Parathyroid adenoma (tissue), 2 donors: Measurements from ENCODE around the gene VWA8.

ENCODE experiments used
- H2AFZ ChIP-seq: fragments of 300-600 bp; sonication (generic); one replicate; pipeline ENCODE4 v1.7.0; 2017; ENCODE audit warnings: antibody characterized with exemption, mild to moderate bottlenecking
- H3K27ac ChIP-seq: fragments of 300-600 bp; sonication (generic); one replicate; pipeline ENCODE4 v1.7.0; 2017
- H3K27me3 ChIP-seq: fragments of 300-600 bp; sonication (generic); one replicate; pipeline ENCODE4 v1.7.0; 2017; ENCODE audit warnings: low read length; ENCODE audit not compliant: control insufficient read depth, insufficient read depth
- H3K36me3 ChIP-seq: fragments of 300-600 bp; sonication (generic); one replicate; pipeline ENCODE4 v1.7.0; 2017; ENCODE audit warnings: low read length; ENCODE audit not compliant: control insufficient read depth, insufficient read depth
- H3K4me1 ChIP-seq: fragments of 300-600 bp; sonication (generic); one replicate; pipeline ENCODE4 v1.7.0; 2017; ENCODE audit warnings: control low read depth
- H3K4me2 ChIP-seq: fragments of 300-600 bp; sonication (generic); one replicate; pipeline ENCODE4 v1.7.0; 2017; ENCODE audit warnings: low read length
- H3K4me3 ChIP-seq: fragments of 300-600 bp; sonication (generic); one replicate; pipeline ENCODE4 v1.7.0; 2017; ENCODE audit warnings: low read depth, low read length
- H3K79me2 ChIP-seq: fragments of 300-600 bp; sonication (generic); one replicate; pipeline ENCODE4 v1.7.0; 2017; ENCODE audit warnings: control low read depth
- H3K9ac ChIP-seq: fragments of 300-600 bp; sonication (generic); one replicate; pipeline ENCODE4 v1.7.0; 2017; ENCODE audit warnings: mild to moderate bottlenecking
- H3K9me3 ChIP-seq: fragments of 300-600 bp; sonication (generic); one replicate; pipeline ENCODE4 v1.7.0; 2017; ENCODE audit warnings: low read length; ENCODE audit not compliant: control insufficient read depth
- TF ChIP-seq, protein P1 (sequence below): fragments of 300-600 bp; sonication (generic); IDR thresholded peaks from one replicate; pipeline ENCODE4 v1.7.0; 2017; ENCODE audit warnings: antibody characterized with exemption, mild to moderate bottlenecking
- donor health status: primary hyperparathyroidism.

The VWA8 gene

DNA sequence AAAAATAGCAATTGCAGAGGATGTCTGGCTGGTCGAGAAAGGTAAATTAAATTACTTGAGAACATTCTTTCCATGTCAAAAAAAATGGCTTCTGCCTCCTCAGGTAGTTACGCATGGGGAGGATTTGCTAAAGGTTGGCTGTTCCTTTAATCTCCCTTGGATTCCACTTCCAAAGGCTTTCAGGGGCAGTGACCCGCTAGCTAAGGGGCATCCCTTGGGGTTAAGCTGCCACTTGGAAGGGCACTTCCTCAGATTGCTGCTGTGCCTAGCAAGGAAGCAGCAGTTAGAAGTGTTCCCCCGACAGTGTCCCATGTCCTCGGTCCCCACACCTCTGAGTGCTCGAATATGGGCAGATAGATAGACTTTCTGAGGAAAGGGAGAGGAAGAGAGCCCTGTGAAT lies 395.1 kb downstream of the VWA8 start:
- H2AFZ ChIP-seq: no peak overlapping the region
- no peak overlapping the region for H3K27ac ChIP-seq
- no peaks in the 10 kb centered on the region for H3K27me3 ChIP-seq
- TF ChIP-seq, protein P1, sequence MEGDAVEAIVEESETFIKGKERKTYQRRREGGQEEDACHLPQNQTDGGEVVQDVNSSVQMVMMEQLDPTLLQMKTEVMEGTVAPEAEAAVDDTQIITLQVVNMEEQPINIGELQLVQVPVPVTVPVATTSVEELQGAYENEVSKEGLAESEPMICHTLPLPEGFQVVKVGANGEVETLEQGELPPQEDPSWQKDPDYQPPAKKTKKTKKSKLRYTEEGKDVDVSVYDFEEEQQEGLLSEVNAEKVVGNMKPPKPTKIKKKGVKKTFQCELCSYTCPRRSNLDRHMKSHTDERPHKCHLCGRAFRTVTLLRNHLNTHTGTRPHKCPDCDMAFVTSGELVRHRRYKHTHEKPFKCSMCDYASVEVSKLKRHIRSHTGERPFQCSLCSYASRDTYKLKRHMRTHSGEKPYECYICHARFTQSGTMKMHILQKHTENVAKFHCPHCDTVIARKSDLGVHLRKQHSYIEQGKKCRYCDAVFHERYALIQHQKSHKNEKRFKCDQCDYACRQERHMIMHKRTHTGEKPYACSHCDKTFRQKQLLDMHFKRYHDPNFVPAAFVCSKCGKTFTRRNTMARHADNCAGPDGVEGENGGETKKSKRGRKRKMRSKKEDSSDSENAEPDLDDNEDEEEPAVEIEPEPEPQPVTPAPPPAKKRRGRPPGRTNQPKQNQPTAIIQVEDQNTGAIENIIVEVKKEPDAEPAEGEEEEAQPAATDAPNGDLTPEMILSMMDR: no peak
- H3K79me2 ChIP-seq: no peaks in the 10 kb centered on the region
- H3K36me3 ChIP-seq: no peaks in the 10 kb centered on the region
- no peaks in the 10 kb centered on the region for H3K4me1 ChIP-seq
- H3K4me3 ChIP-seq: no peak overlapping the region
- H3K9ac ChIP-seq: no peak overlapping the region
- no peak overlapping the region for H3K4me2 ChIP-seq
- H3K9me3 ChIP-seq: no peaks in the 10 kb centered on the region

DNA sequence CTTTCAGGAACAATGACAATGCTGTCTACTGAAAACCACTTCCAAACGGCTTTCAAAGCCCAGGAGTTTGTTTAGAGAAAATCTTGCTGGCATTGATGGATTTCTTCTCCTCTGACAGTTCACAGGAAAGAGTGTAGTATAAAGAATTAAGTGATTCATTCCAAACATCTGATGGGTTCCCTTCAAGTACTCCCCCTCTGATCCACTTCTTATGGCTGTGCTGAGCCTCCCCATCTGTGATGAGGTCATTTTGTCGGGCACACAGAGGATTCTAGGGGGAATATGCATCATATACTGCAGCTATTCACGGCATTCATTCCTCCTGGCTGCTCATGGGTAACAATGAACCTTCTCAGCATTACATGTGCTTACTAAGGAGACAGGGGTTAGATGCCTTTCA lies 395.7 kb downstream of the VWA8 start:
- TF ChIP-seq, protein P1: no peak
- Histone ChIP-seq H3K4me3 (no peak overlapping the region), H3K36me3 (no peaks in the 10 kb centered on the region), H2AFZ (no peak overlapping the region), H3K9ac (no peak overlapping the region), H3K27ac (no peak overlapping the region), H3K4me1 (no peaks in the 10 kb centered on the region), H3K9me3 (no peaks in the 10 kb centered on the region), H3K27me3 (no peaks in the 10 kb centered on the region), H3K79me2 (no peaks in the 10 kb centered on the region), H3K4me2 (no peak overlapping the region)

DNA sequence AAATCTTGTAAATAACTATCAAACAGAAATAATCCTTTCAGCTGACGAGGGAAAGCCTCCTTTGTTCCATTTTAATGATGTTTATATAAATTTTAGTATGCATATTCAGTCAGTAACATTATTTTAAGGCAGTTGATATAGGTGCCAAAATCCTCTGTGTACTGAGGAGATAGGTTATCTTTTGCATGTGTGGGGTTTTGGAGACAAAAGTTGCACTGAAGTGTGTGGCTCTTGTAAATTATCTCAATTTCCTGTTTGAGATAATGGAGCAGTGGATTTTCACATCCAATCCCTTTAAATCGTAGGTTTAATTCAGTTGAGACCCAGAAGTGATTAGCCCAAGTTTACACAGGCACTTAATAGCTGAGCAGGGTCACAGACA lies 396.9 kb downstream of the VWA8 start:
- TF ChIP-seq, protein P1: no peak
- Histone ChIP-seq H3K4me2 (no peak overlapping the region), H3K79me2 (no peaks in the 10 kb centered on the region), H2AFZ (no peak overlapping the region), H3K9ac (no peak overlapping the region), H3K27me3 (no peaks in the 10 kb centered on the region), H3K27ac (no peak overlapping the region), H3K36me3 (no peaks in the 10 kb centered on the region), H3K4me3 (no peak overlapping the region), H3K9me3 (no peaks in the 10 kb centered on the region), H3K4me1 (no peaks in the 10 kb centered on the region)

DNA sequence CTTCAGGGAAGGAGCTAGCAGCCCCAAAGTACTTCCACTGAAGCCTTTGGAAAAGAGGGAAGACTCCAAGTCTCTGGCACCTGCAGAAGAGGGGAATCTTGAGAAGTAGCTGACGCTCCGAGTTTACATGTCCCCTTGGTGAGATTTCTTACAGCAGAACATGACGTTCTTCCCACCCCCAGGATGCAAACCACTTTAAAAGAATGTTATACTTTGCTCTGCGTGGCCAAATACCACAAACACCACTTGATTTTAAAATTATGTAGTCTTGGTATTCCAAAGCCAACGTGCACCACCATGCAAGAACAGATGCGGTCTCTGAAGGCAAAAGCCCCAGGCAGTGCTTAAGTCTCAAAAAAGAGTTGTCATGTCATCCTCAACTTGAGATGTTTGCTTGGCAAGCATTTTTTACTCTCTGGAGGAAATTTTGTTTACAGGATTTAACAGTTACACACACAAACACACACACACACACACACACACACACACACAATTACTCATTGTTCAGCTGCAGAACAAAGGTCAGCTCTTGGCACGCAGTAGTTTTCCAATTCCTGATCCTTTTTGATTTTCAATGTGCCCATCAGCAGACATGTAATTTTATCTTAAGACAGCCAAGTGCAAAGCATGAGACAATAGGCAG lies 397.4 kb downstream of the VWA8 start:
- Histone ChIP-seq H3K9me3 (no peaks in the 10 kb centered on the region), H3K4me3 (no peak overlapping the region), H3K9ac (no peak overlapping the region), H3K27me3 (no peaks in the 10 kb centered on the region), H3K4me1 (no peaks in the 10 kb centered on the region), H3K4me2 (no peak overlapping the region), H3K36me3 (no peaks in the 10 kb centered on the region), H2AFZ (no peak overlapping the region), H3K79me2 (no peaks in the 10 kb centered on the region), H3K27ac (no peak overlapping the region)
- TF ChIP-seq, protein P1: no peak

DNA sequence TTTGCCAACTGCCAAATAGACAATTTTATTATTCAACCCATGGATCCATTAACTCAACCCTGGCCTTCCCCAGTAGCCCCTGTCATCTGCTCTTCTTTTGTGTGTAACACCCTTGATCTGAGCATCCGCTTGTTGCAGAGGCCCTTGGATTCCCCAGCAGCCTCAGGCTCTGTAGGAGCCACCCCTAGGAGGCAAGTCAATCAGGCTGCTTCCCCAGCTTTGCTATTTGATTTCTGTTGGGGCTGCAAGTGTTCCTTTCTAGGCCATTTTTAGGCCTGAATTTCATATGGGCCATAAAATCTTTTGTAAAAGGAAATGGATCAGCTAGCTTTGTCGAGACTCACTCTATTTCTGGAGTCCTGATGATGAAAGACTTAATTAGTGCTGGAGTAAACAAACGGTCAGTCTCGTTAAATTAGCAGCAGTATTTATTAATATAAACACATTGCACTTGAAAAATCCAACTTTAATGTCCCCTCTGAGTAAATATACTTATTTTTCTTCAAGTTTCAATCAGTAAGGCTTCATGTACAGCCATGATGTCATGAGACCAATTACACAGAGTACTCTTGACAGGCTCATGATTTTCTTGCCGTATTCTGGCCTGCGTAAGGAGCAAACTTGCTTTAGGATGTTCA lies 398.2 kb downstream of the VWA8 start:
- Histone ChIP-seq H3K79me2 (no peaks in the 10 kb centered on the region), H2AFZ (no peak overlapping the region), H3K9ac (no peak overlapping the region), H3K9me3 (no peaks in the 10 kb centered on the region), H3K27ac (no peak overlapping the region), H3K36me3 (no peaks in the 10 kb centered on the region), H3K4me3 (no peak overlapping the region), H3K27me3 (no peaks in the 10 kb centered on the region), H3K4me2 (no peak overlapping the region), H3K4me1 (no peaks in the 10 kb centered on the region)
- TF ChIP-seq, protein P1: no peak
